ENCODE results near the gene LRFN3.

Gene LRFN3

DNA sequence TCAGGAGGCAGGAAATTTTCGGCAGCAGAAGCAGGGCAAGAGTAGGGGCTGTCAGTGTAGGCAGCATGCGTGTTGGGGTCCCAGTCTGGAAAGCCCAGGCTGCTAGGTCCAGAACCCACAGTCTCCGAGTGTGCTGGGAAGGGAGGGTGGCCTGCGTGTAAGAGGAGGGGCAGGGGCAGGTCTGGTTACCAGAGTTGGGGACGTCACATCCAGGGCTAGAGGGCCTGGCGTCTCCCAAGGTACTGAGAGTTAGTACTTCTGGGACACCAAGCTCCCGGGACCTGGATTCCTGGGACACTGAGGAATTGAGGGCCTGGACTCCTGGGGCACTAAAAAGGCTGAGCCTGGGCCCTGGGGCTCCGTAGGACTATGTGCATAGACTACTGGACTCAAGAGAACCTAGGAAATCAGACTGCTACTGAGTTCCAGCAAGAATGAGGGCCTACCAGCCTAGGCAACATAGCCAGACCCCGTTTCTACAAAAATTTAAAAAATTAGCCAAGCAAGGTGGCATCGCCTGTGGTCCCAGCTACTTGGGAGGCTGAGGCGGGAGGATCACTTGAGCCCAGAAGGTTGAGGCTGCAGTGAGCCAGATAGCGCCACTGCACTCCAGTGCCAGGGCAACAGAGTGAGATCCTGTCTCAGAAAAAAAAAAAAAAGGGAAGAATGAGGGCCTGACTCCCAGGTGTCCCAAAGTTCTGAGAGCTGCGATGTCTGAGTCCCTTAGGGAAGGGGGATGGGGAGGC, 38.3 kb upstream of the LRFN3 start:
- Histone ChIP-seq H3K9ac (ENCODE audit: low read depth, low read length) (no peak overlapping the region), H3K36me3 (ENCODE audit: insufficient read depth, low read length) (peaks cover 47% of the 10 kb centered on the region), H3K4me1 (ENCODE audit: insufficient read depth, low read length) (peaks cover 12% of the 10 kb centered on the region; the same call in 1 of the 2 replicates), H3K27me3 (ENCODE audit: insufficient read depth, low read length) (peaks cover 4% of the 10 kb centered on the region; the same call in 1 of the 2 replicates), H3K4me3 (ENCODE audit: low read length) (peak overlapping the region; percentile 96), H3K9me3 (ENCODE audit: insufficient read depth, low read depth, low read length) (no peaks in the 10 kb centered on the region), H3K27ac (ENCODE audit: low read depth, low read length) (no peak overlapping the region)
- 95% methylated on average over 13 of the region's 13 CpGs for WGBS

DNA sequence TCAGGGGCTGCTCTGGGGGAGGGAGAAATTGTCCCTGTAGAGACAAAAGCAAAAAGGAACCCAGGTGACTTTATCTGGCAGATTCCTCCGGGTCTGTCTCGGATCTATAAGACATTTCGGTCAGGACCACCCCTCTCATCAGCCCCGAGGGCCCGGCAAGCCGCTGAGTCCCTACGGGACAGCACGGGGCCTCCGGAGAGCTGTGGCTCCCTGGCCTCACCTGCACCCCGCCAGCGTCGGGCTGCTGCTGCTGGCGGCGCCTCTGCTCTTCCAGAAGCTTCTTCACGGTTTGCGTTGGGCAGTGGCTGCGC, 37.7 kb upstream of the LRFN3 start:
- Histone ChIP-seq H3K4me1 (ENCODE audit: insufficient read depth, low read length) (peaks cover 12% of the 10 kb centered on the region; the same call in 1 of the 2 replicates), H3K4me3 (ENCODE audit: low read length) (peak overlapping the region; percentile 96), H3K9ac (ENCODE audit: low read depth, low read length) (peak overlapping the region; percentile 62), H3K36me3 (ENCODE audit: insufficient read depth, low read length) (peaks cover 42% of the 10 kb centered on the region), H3K9me3 (ENCODE audit: insufficient read depth, low read depth, low read length) (no peaks in the 10 kb centered on the region), H3K27ac (ENCODE audit: low read depth, low read length) (no peak overlapping the region), H3K27me3 (ENCODE audit: insufficient read depth, low read length) (peaks cover 7% of the 10 kb centered on the region; the same call in 1 of the 2 replicates)
- 21% methylated on average over 17 of the region's 17 CpGs for WGBS

DNA sequence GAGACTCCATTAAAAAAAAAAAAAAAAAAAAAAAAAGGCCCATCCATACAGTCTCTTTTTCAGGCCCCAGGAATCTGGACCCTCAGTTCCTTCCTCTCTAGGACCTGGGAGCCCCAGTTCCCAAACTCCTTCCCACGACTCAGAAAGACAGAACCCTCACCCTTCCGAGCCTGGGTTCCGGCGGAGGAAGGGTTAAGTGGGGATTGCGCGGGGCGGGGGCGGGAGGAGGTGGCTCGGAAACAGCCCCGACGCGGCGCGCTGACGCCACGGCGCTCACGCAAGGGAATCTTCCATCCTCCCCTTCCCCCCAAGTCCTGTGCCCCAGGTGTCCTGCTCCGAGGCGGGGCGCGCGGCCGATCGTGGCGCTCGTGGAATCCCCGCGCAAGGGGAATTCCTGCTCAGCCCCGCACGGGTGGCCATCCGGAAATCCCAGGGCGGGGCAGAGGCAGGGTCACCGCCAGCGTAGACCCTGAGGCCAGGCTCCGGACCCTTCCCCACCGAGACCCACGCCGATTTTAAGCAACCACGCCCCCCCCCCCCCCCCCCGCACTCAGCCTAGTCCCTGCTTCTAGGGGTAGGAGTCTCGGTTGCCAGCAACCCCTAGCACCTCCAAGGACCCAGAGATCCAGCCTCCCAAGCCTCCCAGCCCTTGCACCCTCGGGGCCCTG, 36.5 kb upstream of the LRFN3 start:
- Histone ChIP-seq H3K36me3 (ENCODE audit: insufficient read depth, low read length) (peaks cover 35% of the 10 kb centered on the region), H3K27ac (ENCODE audit: low read depth, low read length) (peak overlapping the region; percentile 82; the same call in 1 of the 2 replicates), H3K9me3 (ENCODE audit: insufficient read depth, low read depth, low read length) (no peaks in the 10 kb centered on the region), H3K4me3 (ENCODE audit: low read length) (peak overlapping the region; percentile 96), H3K9ac (ENCODE audit: low read depth, low read length) (peak overlapping the region; percentile 73), H3K27me3 (ENCODE audit: insufficient read depth, low read length) (peaks cover 7% of the 10 kb centered on the region; the same call in 1 of the 2 replicates), H3K4me1 (ENCODE audit: insufficient read depth, low read length) (peaks cover 12% of the 10 kb centered on the region; the same call in 1 of the 2 replicates)
- WGBS = under 1% methylated on average over 30 of the region's 43 CpGs

GRCh38 chr19:35901055-35901644, 35.0 kb upstream of the LRFN3 start:
- H3K4me1 ChIP-seq (ENCODE audit: insufficient read depth, low read length) = peaks cover 12% of the 10 kb centered on the region; the same call in 1 of the 2 replicates
- peaks cover 7% of the 10 kb centered on the region; the same call in 1 of the 2 replicates for H3K27me3 ChIP-seq (ENCODE audit: insufficient read depth, low read length)
- H3K27ac ChIP-seq (ENCODE audit: low read depth, low read length) = no peak overlapping the region
- peak overlapping the region; percentile 96 for H3K4me3 ChIP-seq (ENCODE audit: low read length)
- 64% methylated on average over 2 of the region's 2 CpGs for WGBS
- H3K9ac ChIP-seq (ENCODE audit: low read depth, low read length) = no peak overlapping the region
- no peaks in the 10 kb centered on the region for H3K9me3 ChIP-seq (ENCODE audit: insufficient read depth, low read depth, low read length)
- peaks cover 22% of the 10 kb centered on the region for H3K36me3 ChIP-seq (ENCODE audit: insufficient read depth, low read length)

DNA sequence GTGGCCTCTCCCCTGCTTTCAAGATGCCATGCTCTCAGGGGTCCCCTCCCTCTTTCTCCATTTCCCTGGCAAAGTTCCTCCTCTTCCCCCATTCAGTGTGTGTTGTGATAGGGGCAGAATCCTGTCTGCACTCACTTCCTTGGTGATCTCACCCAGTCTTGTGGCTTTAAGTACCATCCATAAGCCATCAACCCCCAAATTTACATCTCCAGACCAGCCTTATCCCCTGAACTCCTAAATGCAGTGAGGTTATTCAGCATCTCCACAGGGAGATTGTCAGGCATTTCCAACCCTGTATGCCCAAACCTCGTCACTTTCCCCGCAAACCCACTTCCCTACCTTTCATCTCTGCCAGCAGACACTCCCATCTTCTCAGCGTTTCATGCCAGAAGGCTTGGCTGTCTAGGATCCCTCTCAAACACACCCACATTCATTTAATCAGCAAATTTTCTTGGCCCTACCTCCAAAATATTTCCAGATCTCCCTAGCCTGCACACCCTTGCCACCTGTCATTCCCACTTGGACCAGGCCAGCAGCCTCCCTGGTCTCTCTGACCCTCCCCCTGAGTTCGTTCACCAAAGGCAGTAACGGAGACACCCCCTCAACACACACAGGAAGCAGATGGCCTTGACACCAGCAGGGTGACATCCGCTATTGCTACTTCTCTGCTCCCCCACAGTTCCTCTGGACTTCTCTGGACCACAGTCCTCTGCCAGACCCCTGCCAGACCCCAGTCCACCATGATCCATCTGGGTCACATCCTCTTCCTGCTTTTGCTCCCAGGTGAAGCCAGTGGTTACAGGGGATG, 34.1 kb upstream of the LRFN3 start, which contains the start of gene HCST:
HCST (plus strand) TSS at position 676 of the 808 bp plus-strand sequence; CDS start at position 741, 65 bp downstream.
- H3K27ac ChIP-seq (ENCODE audit: low read depth, low read length) = peak within 1 kb of the TSS; percentile 37; the same call in 1 of the 2 replicates
- H3K4me1 ChIP-seq (ENCODE audit: insufficient read depth, low read length) = peaks cover 12% of the 10 kb centered on the region; the same call in 1 of the 2 replicates
- H3K9me3 ChIP-seq (ENCODE audit: insufficient read depth, low read depth, low read length) = no peaks in the 10 kb centered on the region
- H3K4me3 ChIP-seq (ENCODE audit: low read length) = peak within 1 kb of the TSS; percentile 53
- peak within 1 kb of the TSS; percentile 43; the same call in 1 of the 2 replicates for H3K9ac ChIP-seq (ENCODE audit: low read depth, low read length)
- peaks cover 14% of the 10 kb centered on the region for H3K36me3 ChIP-seq (ENCODE audit: insufficient read depth, low read length)
- H3K27me3 ChIP-seq (ENCODE audit: insufficient read depth, low read length) = peaks cover 7% of the 10 kb centered on the region; the same call in 1 of the 2 replicates
- 58% methylated on average over 6 of the region's 6 CpGs for WGBS

- no peak overlapping the region; the same call in 1 of the 2 replicates for H3K27ac ChIP-seq (ENCODE audit: low read depth, low read length)
- peaks cover 7% of the 10 kb centered on the region; the same call in 1 of the 2 replicates for H3K27me3 ChIP-seq (ENCODE audit: insufficient read depth, low read length)
- no peaks in the 10 kb centered on the region for H3K9me3 ChIP-seq (ENCODE audit: insufficient read depth, low read depth, low read length)
- 81% methylated on average over 10 of the region's 10 CpGs for WGBS
- H3K4me1 ChIP-seq (ENCODE audit: insufficient read depth, low read length) = peaks cover 18% of the 10 kb centered on the region
- peak overlapping the region; percentile 53 for H3K4me3 ChIP-seq (ENCODE audit: low read length)
- H3K36me3 ChIP-seq (ENCODE audit: insufficient read depth, low read length) = peaks cover 5% of the 10 kb centered on the region; the same call in 1 of the 2 replicates
- peak overlapping the region; percentile 43; the same call in 1 of the 2 replicates for H3K9ac ChIP-seq (ENCODE audit: low read depth, low read length)
These were observed 33.2 kb upstream of the LRFN3 start for GRCh38 chr19:35902870-35903475.

DNA sequence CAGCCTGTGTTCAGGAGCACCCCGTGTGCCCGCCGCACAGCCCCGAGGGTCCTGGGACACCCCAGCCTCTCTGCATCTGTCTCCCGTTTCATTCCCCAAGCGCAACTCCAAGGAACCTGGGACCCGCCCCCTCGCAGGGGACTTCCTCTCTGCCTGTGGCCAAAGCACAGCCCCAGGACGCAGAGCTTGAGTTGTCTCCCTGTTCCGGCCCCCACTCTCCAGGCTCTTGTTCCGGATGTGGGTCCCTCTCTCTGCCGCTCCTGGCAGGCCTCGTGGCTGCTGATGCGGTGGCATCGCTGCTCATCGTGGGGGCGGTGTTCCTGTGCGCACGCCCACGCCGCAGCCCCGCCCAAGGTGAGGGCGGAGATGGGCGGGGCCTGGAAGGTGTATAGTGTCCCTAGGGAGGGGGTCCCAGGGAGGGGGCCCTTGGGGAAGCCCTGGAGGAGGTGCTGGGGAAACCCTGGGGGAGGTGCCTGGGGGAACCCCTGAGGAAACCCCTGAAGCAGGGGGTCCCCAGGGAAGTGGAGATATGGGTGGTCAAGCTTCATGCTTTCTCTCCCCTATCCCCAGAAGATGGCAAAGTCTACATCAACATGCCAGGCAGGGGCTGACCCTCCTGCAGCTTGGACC, 32.5 kb upstream of the LRFN3 start:
- peaks cover 18% of the 10 kb centered on the region for H3K4me1 ChIP-seq (ENCODE audit: insufficient read depth, low read length)
- peaks cover 7% of the 10 kb centered on the region; the same call in 1 of the 2 replicates for H3K27me3 ChIP-seq (ENCODE audit: insufficient read depth, low read length)
- H3K27ac ChIP-seq (ENCODE audit: low read depth, low read length) = peak overlapping the region; percentile 37; the same call in 1 of the 2 replicates
- H3K36me3 ChIP-seq (ENCODE audit: insufficient read depth, low read length) = no peaks in the 10 kb centered on the region
- H3K9ac ChIP-seq (ENCODE audit: low read depth, low read length) = peak overlapping the region; percentile 43; the same call in 1 of the 2 replicates
- H3K4me3 ChIP-seq (ENCODE audit: low read length) = peak overlapping the region; percentile 53
- 2% methylated on average over 24 of the region's 24 CpGs for WGBS
- no peaks in the 10 kb centered on the region for H3K9me3 ChIP-seq (ENCODE audit: insufficient read depth, low read depth, low read length)

DNA sequence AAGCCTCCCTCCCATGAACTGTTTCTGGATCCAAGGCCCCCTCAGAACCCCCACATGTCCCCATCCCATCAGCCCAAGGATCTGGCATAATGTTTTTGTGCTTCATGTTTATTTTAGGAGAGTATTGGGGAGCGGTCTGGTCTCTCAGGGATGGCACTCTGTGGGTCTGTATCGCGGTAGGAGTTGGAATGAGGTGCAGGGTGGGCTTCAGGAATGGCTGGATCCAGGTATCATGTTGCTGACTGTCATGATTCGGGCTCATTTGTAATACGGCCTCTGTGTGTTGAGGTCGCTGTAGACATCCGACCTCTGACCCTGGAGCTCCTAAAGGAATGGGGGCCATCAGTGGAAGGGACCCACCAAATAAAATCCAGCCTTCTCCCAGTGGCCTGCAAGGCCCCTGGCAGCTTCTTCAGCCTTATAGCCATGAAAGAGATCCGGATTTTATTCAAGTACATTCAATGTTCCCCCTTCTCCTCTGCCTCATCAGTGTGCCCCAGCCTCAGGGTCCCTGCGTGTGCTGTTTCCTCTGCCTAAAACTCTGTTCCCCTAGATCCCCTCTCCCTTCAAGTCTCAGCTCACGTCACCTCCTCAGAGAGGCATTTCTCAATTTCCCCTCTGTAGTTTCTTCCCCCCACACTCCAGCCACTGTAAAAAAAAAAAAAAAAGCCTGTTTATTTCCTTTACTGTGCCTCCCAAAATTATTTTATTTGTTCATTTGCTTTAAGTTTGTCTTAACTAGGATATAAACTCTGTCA, 31.7 kb upstream of the LRFN3 start:
- H3K27me3 ChIP-seq (ENCODE audit: insufficient read depth, low read length) = peaks cover 7% of the 10 kb centered on the region; the same call in 1 of the 2 replicates
- H3K9me3 ChIP-seq (ENCODE audit: insufficient read depth, low read depth, low read length) = no peaks in the 10 kb centered on the region
- H3K36me3 ChIP-seq (ENCODE audit: insufficient read depth, low read length) = no peaks in the 10 kb centered on the region
- WGBS = 91% methylated on average over 10 of the region's 10 CpGs
- peaks cover 18% of the 10 kb centered on the region for H3K4me1 ChIP-seq (ENCODE audit: insufficient read depth, low read length)
- no peak overlapping the region for H3K4me3 ChIP-seq (ENCODE audit: low read length)
- H3K9ac ChIP-seq (ENCODE audit: low read depth, low read length) = no peak overlapping the region
- no peak overlapping the region for H3K27ac ChIP-seq (ENCODE audit: low read depth, low read length)

GRCh38 chr19:35905178-35905727, 30.9 kb upstream of the LRFN3 start:
- no peak overlapping the region for H3K27ac ChIP-seq (ENCODE audit: low read depth, low read length)
- no peak overlapping the region for H3K9ac ChIP-seq (ENCODE audit: low read depth, low read length)
- H3K9me3 ChIP-seq (ENCODE audit: insufficient read depth, low read depth, low read length) = no peaks in the 10 kb centered on the region
- peaks cover 7% of the 10 kb centered on the region; the same call in 1 of the 2 replicates for H3K27me3 ChIP-seq (ENCODE audit: insufficient read depth, low read length)
- H3K4me3 ChIP-seq (ENCODE audit: low read length) = no peak overlapping the region
- H3K36me3 ChIP-seq (ENCODE audit: insufficient read depth, low read length) = no peaks in the 10 kb centered on the region
- 73% methylated on average over 5 of the region's 6 CpGs for WGBS
- H3K4me1 ChIP-seq (ENCODE audit: insufficient read depth, low read length) = peaks cover 18% of the 10 kb centered on the region
